PFSK-1 (cell line): ENCODE measurements around the gene MAPKBP1.

Source experiments
- POLR2AphosphoS5 ChIP-seq: IDR thresholded peaks from 2 replicates; pipeline ENCODE4 v1.6.1; 2012; ENCODE audit warnings: low read depth, mild to moderate bottlenecking, control low read depth, low read length, moderate library complexity
- REST ChIP-seq, 2 experiments: IDR thresholded peaks; 2 replicates each; pipeline versions ENCODE4 v1.6.1 to v1.8.0; 2011 to 2012; ENCODE audit warnings: low read depth in 2 of 2, low read length in 2 of 2, control low read depth in 1 of 2, inconsistent platforms in 1 of 2, mild to moderate bottlenecking in 1 of 2, moderate library complexity in 1 of 2; ENCODE audit not compliant: insufficient read depth in 1 of 2

GRCh38 chr15:41790756-41791546 lies 16.7 kb downstream of the MAPKBP1 start:
- TF ChIP-seq POLR2AphosphoS5 (no peak), REST (IDR thresholded peaks at IDR 0.05; ENCODE audit: insufficient read depth in 1 of 2, low read depth in 2 of 2, low read length in 2 of 2) (no peak)
